ENCODE measurements around the gene WDR75.

The WDR75 gene

DNA sequence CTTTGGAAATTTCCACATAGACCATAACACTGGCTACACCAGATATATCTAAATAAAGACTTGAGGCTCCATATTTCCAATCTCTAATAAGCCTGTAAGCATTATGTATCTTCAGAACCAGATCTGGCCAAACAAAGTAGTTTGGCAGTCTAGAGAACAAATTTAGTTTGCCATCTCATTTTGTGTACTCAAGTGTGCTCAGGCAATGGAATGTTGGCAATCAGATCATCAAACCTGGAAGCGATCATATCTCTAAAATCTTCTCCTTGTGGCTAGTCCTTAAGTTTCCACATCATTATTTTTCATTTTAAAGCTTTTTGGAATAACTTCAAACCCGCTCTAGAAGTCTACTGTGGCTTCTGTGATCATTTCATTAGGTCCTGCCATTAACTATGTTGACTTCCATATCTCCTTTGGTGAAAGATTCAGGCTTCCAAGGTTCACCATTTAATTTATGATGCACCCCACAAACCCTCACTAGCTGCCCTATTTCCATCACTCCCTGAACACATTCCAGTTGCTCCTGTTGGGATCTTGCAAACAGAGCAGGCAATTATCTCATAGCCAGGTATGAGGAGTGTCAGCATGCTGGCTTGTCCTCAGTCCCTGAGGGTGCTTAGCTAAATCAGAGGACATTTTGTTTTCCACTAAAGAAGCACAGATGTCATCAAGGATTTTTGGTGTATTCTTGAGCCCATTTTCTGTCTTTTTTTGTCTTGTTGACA lies 46.2 kb downstream of the WDR75 start:
- H3K9me3 ChIP-seq (ENCODE audit: control insufficient read depth in 1 of 2, low read length in 2 of 2): no peaks in the 10 kb centered on the region
- no peak overlapping the region for H3K4me3 ChIP-seq (ENCODE audit: low read depth in 1 of 2, low read length in 2 of 2)
- no peaks in the 10 kb centered on the region for H3K27me3 ChIP-seq (ENCODE audit: control insufficient read depth in 1 of 2, insufficient read depth in 2 of 2, low read length in 2 of 2)
- no peak overlapping the region for H3K27ac ChIP-seq (ENCODE audit: low read depth, low read length)
- H3K9ac ChIP-seq (ENCODE audit: low read depth in 1 of 2, low read length in 2 of 2): no peak overlapping the region
- H3K36me3 ChIP-seq (ENCODE audit: control insufficient read depth in 1 of 2, insufficient read depth in 2 of 2, low read length in 2 of 2): no peaks in the 10 kb centered on the region
- H3K4me1 ChIP-seq (ENCODE audit: control insufficient read depth in 1 of 2, insufficient read depth in 2 of 2, low read length in 2 of 2): peaks cover 0 to 4% of the 10 kb centered on the region in 2 donors

GRCh38 chr2:189488008-189488310 lies 46.7 kb downstream of the WDR75 start:
- Histone ChIP-seq H3K4me3 (ENCODE audit: low read depth in 1 of 2, low read length in 2 of 2) (no peak overlapping the region), H3K9ac (ENCODE audit: low read depth in 1 of 2, low read length in 2 of 2) (no peak overlapping the region), H3K9me3 (ENCODE audit: control insufficient read depth in 1 of 2, low read length in 2 of 2) (no peaks in the 10 kb centered on the region), H3K27me3 (ENCODE audit: control insufficient read depth in 1 of 2, insufficient read depth in 2 of 2, low read length in 2 of 2) (no peaks in the 10 kb centered on the region), H3K4me1 (ENCODE audit: control insufficient read depth in 1 of 2, insufficient read depth in 2 of 2, low read length in 2 of 2) (peaks cover 0 to 4% of the 10 kb centered on the region in 2 donors), H3K36me3 (ENCODE audit: control insufficient read depth in 1 of 2, insufficient read depth in 2 of 2, low read length in 2 of 2) (no peaks in the 10 kb centered on the region), H3K27ac (ENCODE audit: low read depth, low read length) (no peak overlapping the region)

DNA sequence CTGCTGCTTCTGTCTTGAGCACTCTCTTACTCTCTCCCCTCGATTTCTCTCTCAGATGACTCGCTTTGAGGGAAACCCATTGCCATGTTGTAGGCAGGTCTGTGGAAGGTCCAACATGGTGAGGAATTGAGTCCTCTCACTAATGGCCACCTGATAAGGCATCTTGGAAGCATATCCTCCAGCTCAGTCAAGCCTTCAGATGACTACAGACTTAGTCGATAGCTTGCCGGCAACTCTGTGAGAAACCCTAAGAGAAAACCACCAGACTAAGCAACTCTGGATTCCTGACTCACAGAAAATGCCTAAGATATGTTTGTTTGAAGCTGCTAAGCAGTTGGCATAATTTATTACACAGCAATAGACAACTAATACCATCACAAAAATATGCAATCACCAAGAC lies 51.2 kb downstream of the WDR75 start:
- no peaks in the 10 kb centered on the region for H3K9me3 ChIP-seq (ENCODE audit: control insufficient read depth in 1 of 2, low read length in 2 of 2)
- H3K4me1 ChIP-seq (ENCODE audit: control insufficient read depth in 1 of 2, insufficient read depth in 2 of 2, low read length in 2 of 2): no peaks in the 10 kb centered on the region
- H3K27ac ChIP-seq (ENCODE audit: low read depth, low read length): no peak overlapping the region
- H3K36me3 ChIP-seq (ENCODE audit: control insufficient read depth in 1 of 2, insufficient read depth in 2 of 2, low read length in 2 of 2): no peaks in the 10 kb centered on the region
- no peaks in the 10 kb centered on the region for H3K27me3 ChIP-seq (ENCODE audit: control insufficient read depth in 1 of 2, insufficient read depth in 2 of 2, low read length in 2 of 2)
- H3K9ac ChIP-seq (ENCODE audit: low read depth in 1 of 2, low read length in 2 of 2): no peak overlapping the region
- H3K4me3 ChIP-seq (ENCODE audit: low read depth in 1 of 2, low read length in 2 of 2): no peak overlapping the region

DNA sequence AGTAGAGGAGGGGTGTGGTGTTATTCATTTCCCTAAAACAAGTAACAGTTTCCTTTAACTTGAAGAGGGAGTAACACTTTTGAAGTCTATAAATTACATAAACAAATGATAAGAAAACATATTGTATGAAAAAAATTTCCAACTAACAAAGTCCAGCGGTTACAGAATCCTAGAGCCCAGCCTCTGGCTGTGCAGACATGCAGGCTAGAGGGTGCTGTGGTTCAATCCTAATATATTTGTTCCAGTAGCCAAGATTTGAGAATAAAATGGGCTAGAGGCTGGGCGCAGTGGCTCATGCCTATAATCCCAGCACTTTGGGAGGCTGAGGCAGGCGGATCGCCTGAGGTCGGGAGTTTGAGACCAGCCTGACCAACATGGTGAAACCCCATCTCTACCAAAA lies 56.9 kb downstream of the WDR75 start:
- Histone ChIP-seq H3K4me1 (ENCODE audit: control insufficient read depth in 1 of 2, insufficient read depth in 2 of 2, low read length in 2 of 2) (peaks cover 14 to 25% of the 10 kb centered on the region in 2 donors), H3K27me3 (ENCODE audit: control insufficient read depth in 1 of 2, insufficient read depth in 2 of 2, low read length in 2 of 2) (no peaks in the 10 kb centered on the region), H3K27ac (ENCODE audit: low read depth, low read length) (no peak overlapping the region)

DNA sequence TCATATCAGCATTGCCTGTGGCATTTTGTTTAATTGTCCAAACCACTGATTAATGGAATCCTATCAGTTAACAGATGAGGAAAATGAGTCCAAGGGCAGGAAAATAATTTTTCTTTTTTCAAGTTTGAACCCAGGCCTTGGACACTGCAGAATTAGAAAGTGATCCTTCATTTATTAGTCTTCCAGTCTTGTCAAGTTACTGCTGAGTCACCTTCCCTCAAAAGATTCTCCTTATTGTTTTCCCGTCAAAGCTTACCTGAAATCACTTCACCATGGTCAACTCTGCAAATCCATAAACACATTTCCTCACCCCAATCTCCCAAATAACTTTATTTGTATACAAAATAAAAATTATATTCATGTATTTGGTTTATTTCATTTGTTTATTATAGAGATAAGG lies 57.9 kb downstream of the WDR75 start:
- no peak overlapping the region for H3K27ac ChIP-seq (ENCODE audit: low read depth, low read length)
- H3K4me3 ChIP-seq (ENCODE audit: low read depth in 1 of 2, low read length in 2 of 2): no peak overlapping the region
- H3K9ac ChIP-seq (ENCODE audit: low read depth in 1 of 2, low read length in 2 of 2): no peak overlapping the region
- no peaks in the 10 kb centered on the region for H3K9me3 ChIP-seq (ENCODE audit: control insufficient read depth in 1 of 2, low read length in 2 of 2)
- H3K36me3 ChIP-seq (ENCODE audit: control insufficient read depth in 1 of 2, insufficient read depth in 2 of 2, low read length in 2 of 2): no peaks in the 10 kb centered on the region
- H3K27me3 ChIP-seq (ENCODE audit: control insufficient read depth in 1 of 2, insufficient read depth in 2 of 2, low read length in 2 of 2): no peaks in the 10 kb centered on the region
- peaks cover 14 to 25% of the 10 kb centered on the region in 2 donors for H3K4me1 ChIP-seq (ENCODE audit: control insufficient read depth in 1 of 2, insufficient read depth in 2 of 2, low read length in 2 of 2)

More for the DNA sequence above, 56.9 kb downstream of the WDR75 start:
- no peaks in the 10 kb centered on the region for H3K36me3 ChIP-seq (ENCODE audit: control insufficient read depth in 1 of 2, insufficient read depth in 2 of 2, low read length in 2 of 2)
- no peak overlapping the region for H3K9ac ChIP-seq (ENCODE audit: low read depth in 1 of 2, low read length in 2 of 2)
- no peaks in the 10 kb centered on the region for H3K9me3 ChIP-seq (ENCODE audit: control insufficient read depth in 1 of 2, low read length in 2 of 2)
- no peak overlapping the region for H3K4me3 ChIP-seq (ENCODE audit: low read depth in 1 of 2, low read length in 2 of 2)

DNA sequence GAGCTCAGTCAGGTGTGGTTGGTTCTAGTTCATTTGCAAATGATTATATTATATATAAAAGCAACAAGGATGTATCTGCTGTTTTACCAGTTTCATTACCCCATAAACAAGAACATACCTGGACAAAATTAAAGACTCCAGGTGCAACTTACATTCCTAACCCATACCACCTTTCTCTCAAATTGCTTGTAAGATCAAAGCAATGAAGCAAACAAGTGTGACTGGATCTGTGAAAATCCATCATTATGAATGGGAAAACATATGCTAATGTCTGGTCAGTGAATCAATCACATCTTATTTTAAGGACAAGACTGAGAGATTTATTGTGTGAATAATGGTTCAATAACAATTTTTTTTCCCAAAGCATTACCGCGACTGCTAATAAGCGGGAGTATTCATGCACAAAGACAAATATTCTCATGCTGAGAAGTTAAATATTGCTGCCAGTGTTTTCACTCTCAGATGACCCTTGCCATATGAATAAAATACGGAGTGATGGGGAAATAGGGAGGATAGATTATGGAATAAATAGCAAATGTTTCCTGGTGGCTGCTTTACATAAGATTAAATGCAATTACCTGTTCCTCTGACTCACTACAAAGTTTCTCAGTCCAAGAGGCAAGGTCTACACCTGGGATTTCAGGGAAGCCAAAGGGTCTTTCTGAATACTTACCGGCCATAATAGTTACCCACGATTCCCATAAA lies 59.3 kb downstream of the WDR75 start:
- no peak overlapping the region for H3K4me3 ChIP-seq (ENCODE audit: low read depth in 1 of 2, low read length in 2 of 2)
- no peak overlapping the region for H3K9ac ChIP-seq (ENCODE audit: low read depth in 1 of 2, low read length in 2 of 2)
- H3K27me3 ChIP-seq (ENCODE audit: control insufficient read depth in 1 of 2, insufficient read depth in 2 of 2, low read length in 2 of 2): no peaks in the 10 kb centered on the region
- H3K4me1 ChIP-seq (ENCODE audit: control insufficient read depth in 1 of 2, insufficient read depth in 2 of 2, low read length in 2 of 2): peaks cover 21 to 32% of the 10 kb centered on the region in 2 donors
- peak overlapping the region; percentile 6 for H3K27ac ChIP-seq (ENCODE audit: low read depth, low read length)
- H3K36me3 ChIP-seq (ENCODE audit: control insufficient read depth in 1 of 2, insufficient read depth in 2 of 2, low read length in 2 of 2): no peaks in the 10 kb centered on the region
- no peaks in the 10 kb centered on the region for H3K9me3 ChIP-seq (ENCODE audit: control insufficient read depth in 1 of 2, low read length in 2 of 2)

GRCh38 chr2:189501487-189501886 lies 60.2 kb downstream of the WDR75 start:
- no peaks in the 10 kb centered on the region for H3K27me3 ChIP-seq (ENCODE audit: control insufficient read depth in 1 of 2, insufficient read depth in 2 of 2, low read length in 2 of 2)
- H3K36me3 ChIP-seq (ENCODE audit: control insufficient read depth in 1 of 2, insufficient read depth in 2 of 2, low read length in 2 of 2): no peaks in the 10 kb centered on the region
- no peak overlapping the region for H3K4me3 ChIP-seq (ENCODE audit: low read depth in 1 of 2, low read length in 2 of 2)
- no peaks in the 10 kb centered on the region for H3K9me3 ChIP-seq (ENCODE audit: control insufficient read depth in 1 of 2, low read length in 2 of 2)
- H3K4me1 ChIP-seq (ENCODE audit: control insufficient read depth in 1 of 2, insufficient read depth in 2 of 2, low read length in 2 of 2): peaks cover 25 to 40% of the 10 kb centered on the region in 2 donors
- no peak overlapping the region for H3K9ac ChIP-seq (ENCODE audit: low read depth in 1 of 2, low read length in 2 of 2)
- H3K27ac ChIP-seq (ENCODE audit: low read depth, low read length): no peak overlapping the region

DNA sequence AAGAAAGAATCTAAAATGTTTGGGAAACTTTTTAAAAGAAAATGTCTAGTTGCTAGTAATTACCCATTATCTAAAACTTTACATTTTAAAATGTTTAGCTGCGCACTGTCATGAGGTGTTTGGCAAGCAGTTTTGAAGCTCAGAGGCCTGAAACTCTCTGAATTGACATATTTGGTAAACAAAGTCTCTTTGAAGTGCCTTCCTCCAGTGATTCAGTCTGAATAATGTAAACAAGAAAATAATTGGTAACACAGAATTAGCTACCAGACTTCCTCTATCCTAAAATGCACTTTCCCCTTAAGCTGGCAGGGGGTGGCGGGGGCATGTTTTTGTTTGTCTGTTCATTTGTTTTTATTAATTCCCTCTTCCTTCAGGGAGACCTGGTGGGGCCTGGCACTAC lies 61.4 kb downstream of the WDR75 start:
- Histone ChIP-seq H3K36me3 (ENCODE audit: control insufficient read depth in 1 of 2, insufficient read depth in 2 of 2, low read length in 2 of 2) (no peaks in the 10 kb centered on the region), H3K9me3 (ENCODE audit: control insufficient read depth in 1 of 2, low read length in 2 of 2) (no peaks in the 10 kb centered on the region), H3K9ac (ENCODE audit: low read depth in 1 of 2, low read length in 2 of 2) (no peak overlapping the region), H3K4me3 (ENCODE audit: low read depth in 1 of 2, low read length in 2 of 2) (no peak overlapping the region), H3K27me3 (ENCODE audit: control insufficient read depth in 1 of 2, insufficient read depth in 2 of 2, low read length in 2 of 2) (no peaks in the 10 kb centered on the region), H3K27ac (ENCODE audit: low read depth, low read length) (no peak overlapping the region), H3K4me1 (ENCODE audit: control insufficient read depth in 1 of 2, insufficient read depth in 2 of 2, low read length in 2 of 2) (peaks cover 31 to 43% of the 10 kb centered on the region in 2 donors)

DNA sequence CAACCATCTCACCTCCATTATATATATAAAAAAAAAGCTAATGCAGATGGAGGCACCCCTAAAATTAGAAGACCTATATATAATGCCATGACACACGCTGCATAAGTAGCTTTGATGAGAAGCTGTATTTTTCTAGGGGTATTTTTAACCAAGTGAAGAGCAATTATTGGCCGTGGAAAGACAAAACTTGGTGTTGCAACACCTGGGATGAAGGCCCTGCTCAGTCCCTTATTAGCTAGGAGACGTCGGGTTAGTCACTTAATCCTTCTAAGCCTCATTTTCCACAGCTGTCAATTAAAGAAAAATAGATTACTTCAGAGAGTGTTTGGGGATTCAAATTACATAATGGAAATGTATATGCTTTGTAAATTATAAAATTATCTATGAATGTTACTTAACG lies 63.0 kb downstream of the WDR75 start:
- H3K27ac ChIP-seq (ENCODE audit: low read depth, low read length): no peak overlapping the region
- no peak overlapping the region for H3K4me3 ChIP-seq (ENCODE audit: low read depth in 1 of 2, low read length in 2 of 2)
- peaks cover 31 to 37% of the 10 kb centered on the region in 2 donors for H3K4me1 ChIP-seq (ENCODE audit: control insufficient read depth in 1 of 2, insufficient read depth in 2 of 2, low read length in 2 of 2)
- H3K9me3 ChIP-seq (ENCODE audit: control insufficient read depth in 1 of 2, low read length in 2 of 2): no peaks in the 10 kb centered on the region
- no peaks in the 10 kb centered on the region for H3K36me3 ChIP-seq (ENCODE audit: control insufficient read depth in 1 of 2, insufficient read depth in 2 of 2, low read length in 2 of 2)
- H3K27me3 ChIP-seq (ENCODE audit: control insufficient read depth in 1 of 2, insufficient read depth in 2 of 2, low read length in 2 of 2): no peaks in the 10 kb centered on the region
- H3K9ac ChIP-seq (ENCODE audit: low read depth in 1 of 2, low read length in 2 of 2): no peak overlapping the region

GRCh38 chr2:189505492-189505891 lies 64.2 kb downstream of the WDR75 start:
- Histone ChIP-seq H3K36me3 (ENCODE audit: control insufficient read depth in 1 of 2, insufficient read depth in 2 of 2, low read length in 2 of 2) (no peaks in the 10 kb centered on the region), H3K9me3 (ENCODE audit: control insufficient read depth in 1 of 2, low read length in 2 of 2) (no peaks in the 10 kb centered on the region), H3K9ac (ENCODE audit: low read depth in 1 of 2, low read length in 2 of 2) (no peak overlapping the region), H3K4me1 (ENCODE audit: control insufficient read depth in 1 of 2, insufficient read depth in 2 of 2, low read length in 2 of 2) (peaks cover 22 to 27% of the 10 kb centered on the region in 2 donors), H3K27ac (ENCODE audit: low read depth, low read length) (no peak overlapping the region), H3K4me3 (ENCODE audit: low read depth in 1 of 2, low read length in 2 of 2) (no peak overlapping the region), H3K27me3 (ENCODE audit: control insufficient read depth in 1 of 2, insufficient read depth in 2 of 2, low read length in 2 of 2) (no peaks in the 10 kb centered on the region)
